GM21390 (cell line): ENCODE measurements around the gene LUZP2.

ENCODE experiments used
- ATAC-seq: cut with Tn5 transposase; IDR thresholded peaks from one replicate; pipeline ENCODE4 v1.9.1; 2021; ENCODE audit not compliant: unreplicated experiment

The LUZP2 gene

GRCh38 chr11:24560324-24560723 is 63.5 kb downstream of the LUZP2 start:
- no peak for ATAC-seq

DNA sequence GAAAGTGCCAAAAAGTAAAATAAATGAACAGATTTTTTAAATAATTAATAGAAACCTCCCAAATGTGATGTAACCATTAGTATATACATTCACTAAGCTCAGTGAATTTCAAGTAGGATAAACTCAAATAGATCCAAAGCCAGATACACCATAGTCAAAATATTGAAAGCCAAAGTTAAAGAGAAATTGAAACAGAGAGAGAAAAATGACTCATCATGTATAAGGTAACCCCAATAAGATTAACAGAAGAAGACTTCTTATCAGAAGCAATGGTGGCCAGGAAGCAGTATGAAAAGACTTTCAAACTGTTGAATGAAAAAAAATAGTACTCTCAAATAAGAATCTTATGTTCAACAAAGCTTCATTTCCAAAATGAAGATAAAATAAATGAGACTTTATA is 70.5 kb downstream of the LUZP2 start:
- ATAC-seq, result no peak

DNA sequence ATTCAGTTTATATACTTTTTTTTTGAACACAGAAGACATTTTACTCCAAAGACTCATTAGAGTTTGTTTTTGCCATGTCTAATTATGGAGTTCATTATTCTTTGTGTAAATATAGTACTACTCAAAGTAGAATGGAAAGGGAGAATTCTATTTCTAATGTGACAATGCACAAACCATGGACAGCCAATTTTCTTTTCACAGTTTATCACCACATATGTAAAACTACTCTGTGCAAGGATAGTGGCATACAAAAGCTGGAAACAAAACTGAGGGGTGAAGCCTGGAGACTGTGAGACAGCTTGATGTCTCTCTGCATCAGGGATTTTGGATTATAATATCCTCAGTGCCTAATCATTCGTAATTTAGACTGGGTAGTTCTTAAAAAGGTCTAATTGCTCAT is 75.5 kb downstream of the LUZP2 start:
- ATAC-seq, result no peak

- ATAC-seq, result no peak
Measured at GRCh38 chr11:24574461-24574860, 77.6 kb downstream of the LUZP2 start.

- no peak for ATAC-seq
Measured at GRCh38 chr11:24575392-24575791, 78.5 kb downstream of the LUZP2 start.

DNA sequence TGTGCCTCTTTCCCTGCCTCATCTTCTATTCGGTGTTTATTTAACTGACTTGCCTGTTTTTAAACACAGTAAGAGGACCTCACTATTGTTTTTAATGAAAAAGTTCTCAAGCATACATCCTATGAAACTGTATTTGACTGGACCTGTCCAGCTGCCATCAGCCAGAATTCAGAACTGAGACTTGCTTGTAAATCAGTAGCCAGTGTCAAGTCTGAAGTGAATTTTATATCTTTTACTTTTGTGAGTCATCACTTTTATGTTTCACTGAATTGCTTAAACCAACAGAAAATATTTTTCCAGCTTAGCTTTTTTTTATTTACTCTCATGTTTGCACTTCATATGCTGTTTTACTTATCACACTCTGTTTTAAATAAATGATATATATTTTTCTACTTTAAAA is 88.3 kb downstream of the LUZP2 start:
- no peak for ATAC-seq

GRCh38 chr11:24587635-24588034 is 90.8 kb downstream of the LUZP2 start:
- no peak for ATAC-seq

GRCh38 chr11:24588081-24588480 is 91.2 kb downstream of the LUZP2 start:
- ATAC-seq, result no peak

DNA sequence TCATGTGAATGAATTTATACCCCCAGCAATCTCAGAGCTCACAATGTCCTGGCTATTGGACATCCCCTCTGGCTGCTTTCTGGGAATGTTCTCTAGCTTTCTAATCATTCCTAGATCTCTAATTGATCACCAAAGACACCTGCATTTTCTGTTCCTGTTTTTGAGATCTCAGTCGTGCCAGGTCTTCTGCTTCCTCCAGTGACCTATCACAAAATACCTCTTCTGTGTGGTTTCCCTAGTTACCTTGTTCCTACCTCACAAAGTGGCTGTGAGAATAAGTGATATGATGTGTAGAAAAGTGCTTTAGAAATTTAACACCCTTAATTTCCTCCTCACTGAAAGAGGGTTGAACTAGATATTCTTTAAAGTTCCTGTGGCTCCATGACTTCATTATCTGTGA is 92.2 kb downstream of the LUZP2 start:
- no peak for ATAC-seq

GRCh38 chr11:24591283-24591682 is 94.4 kb downstream of the LUZP2 start:
- no peak for ATAC-seq

GRCh38 chr11:24592360-24592759 is 95.5 kb downstream of the LUZP2 start:
- ATAC-seq, result no peak

DNA sequence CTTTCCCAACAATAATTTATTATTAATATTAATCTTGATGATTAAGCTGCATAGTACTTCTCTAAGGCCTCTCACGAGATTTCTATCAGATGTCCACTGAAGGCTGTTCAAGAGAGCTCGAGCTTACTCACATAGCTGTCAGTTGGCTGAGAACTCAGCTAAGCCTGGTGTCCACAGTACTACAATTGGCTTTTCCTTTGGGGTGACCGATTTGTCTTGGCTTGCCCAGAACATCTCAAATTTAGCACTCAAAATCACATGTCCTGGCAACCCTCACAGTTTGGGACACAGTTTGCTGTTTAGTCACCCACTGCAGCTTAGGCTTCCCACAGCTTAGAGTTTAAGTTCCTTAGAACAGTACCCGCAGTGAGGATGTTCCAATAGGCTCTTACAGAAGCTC is 96.5 kb downstream of the LUZP2 start:
- no peak for ATAC-seq

GRCh38 chr11:24594401-24594800 is 97.5 kb downstream of the LUZP2 start:
- ATAC-seq, result no peak

GRCh38 chr11:24598641-24599040 is 101.8 kb downstream of the LUZP2 start:
- no peak for ATAC-seq

- ATAC-seq, result no peak
Measured at GRCh38 chr11:24609192-24610119, 112.6 kb downstream of the LUZP2 start.

DNA sequence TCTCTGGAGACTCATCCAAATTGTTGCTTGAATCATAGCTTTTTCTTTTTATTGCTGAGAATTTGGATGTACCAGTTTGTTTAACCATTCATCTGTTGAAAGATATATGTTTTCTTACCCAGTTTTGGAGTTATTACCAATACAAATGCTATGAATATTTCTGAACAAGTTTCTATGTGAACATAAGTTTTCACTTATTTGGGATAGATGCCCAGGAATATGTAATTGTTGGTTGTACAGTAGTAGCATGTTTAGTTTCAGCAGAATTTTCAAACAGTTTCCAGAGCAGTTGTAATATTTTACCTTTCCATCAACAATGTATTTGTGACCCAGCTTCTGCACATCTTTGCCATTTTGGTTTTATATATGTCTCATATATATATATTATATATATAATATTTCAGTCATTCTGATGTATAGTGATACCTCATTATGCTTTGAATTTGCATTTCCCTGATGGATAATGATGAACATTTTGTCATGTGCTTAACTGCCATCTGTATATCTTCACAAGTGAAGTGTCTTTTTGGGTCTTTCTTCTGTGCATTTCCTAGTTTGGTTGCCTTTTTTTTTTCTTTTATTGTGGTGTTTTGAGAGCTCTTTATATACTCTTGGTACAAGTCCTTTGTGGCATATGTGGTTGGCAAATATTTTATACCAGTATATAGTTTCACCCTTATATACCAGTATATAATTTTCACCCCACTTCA is 118.8 kb downstream of the LUZP2 start:
- no peak for ATAC-seq

GRCh38 chr11:24617856-24618255 is 121.0 kb downstream of the LUZP2 start:
- no peak for ATAC-seq

- no peak for ATAC-seq
Measured at GRCh38 chr11:24619900-24620299, 123.0 kb downstream of the LUZP2 start.

GRCh38 chr11:24622262-24622661 is 125.4 kb downstream of the LUZP2 start:
- ATAC-seq, result no peak

GRCh38 chr11:24623121-24623520 is 126.3 kb downstream of the LUZP2 start:
- no peak for ATAC-seq

DNA sequence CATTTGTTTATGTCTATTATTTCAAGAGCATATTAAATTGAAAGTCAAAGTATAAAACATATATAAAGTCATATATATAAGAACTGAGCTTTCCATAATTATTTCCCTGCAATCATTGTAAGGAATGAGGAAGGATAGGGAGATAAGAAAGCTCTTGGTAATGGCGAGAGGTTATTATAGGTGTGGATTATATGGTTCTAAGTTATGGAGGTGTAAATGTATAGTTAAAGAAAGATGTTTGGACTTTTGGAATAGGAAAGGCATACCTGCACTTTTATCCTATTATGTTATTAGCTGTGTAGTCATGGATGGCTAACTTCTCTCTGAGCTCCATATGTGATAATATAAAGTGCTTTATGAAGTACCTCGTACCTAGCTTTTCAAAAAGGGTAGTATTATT is 127.6 kb downstream of the LUZP2 start:
- no peak for ATAC-seq

GRCh38 chr11:24625975-24626374 is 129.1 kb downstream of the LUZP2 start:
- no peak for ATAC-seq
